GM21423 (cell line): ENCODE measurements around the gene CD2BP2.
"Not testable (repeated sequence)": the region's sequence is repeated elsewhere in the genome, so short reads cannot be mapped to it uniquely, and the experiment has no call there.

Source experiments
- ATAC-seq: cut with Tn5 transposase; IDR thresholded peaks from one replicate; pipeline ENCODE4 v1.9.1; 2021; ENCODE audit warnings: mild to moderate bottlenecking, moderate library complexity; ENCODE audit not compliant: unreplicated experiment

The CD2BP2 gene

DNA sequence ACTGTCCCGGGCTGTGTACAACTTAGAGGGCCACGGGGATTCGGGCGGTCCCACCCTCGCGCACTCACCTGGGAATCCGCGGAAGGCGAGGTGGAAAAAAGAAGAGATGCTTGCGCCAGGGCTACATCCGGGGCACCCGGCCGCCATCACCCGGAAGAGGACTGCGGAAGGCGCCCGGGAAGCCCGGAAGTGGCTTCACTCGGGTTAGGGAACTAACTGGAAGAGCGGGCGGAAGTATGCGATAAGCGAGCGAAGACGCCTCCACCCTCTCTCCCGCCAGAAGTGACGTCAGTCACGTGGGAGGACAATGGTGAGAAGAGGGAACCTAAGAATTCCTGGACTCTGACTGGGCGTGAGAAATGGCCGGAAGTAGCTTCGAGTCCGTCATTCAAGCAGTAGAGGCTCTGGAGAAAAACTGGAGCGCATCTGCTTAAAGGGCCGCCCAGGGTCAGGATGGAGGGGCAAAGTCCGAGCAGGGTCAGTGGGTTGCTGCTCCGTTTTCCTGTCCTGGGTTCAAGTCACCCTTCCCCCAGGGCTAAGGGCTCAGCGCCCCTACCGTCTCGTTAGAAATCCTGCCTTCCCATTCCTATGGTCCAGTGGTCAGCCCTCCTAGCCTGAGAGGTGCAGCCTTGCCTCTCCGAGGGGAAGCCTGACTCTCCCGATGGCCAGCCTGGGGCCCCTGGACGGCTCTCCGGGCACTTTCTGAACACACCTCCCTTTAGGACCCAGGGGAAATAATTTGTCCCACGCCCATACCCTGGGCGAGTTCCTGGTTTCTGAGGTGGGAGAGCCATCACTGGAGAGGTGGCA is at the start of gene CD2BP2:
TSS of gene CD2BP2 (minus strand) at position 165 of the 810 bp plus-strand sequence. CDS start 627 bp downstream, outside the sequence.
- ATAC-seq = peak; percentile 42

DNA sequence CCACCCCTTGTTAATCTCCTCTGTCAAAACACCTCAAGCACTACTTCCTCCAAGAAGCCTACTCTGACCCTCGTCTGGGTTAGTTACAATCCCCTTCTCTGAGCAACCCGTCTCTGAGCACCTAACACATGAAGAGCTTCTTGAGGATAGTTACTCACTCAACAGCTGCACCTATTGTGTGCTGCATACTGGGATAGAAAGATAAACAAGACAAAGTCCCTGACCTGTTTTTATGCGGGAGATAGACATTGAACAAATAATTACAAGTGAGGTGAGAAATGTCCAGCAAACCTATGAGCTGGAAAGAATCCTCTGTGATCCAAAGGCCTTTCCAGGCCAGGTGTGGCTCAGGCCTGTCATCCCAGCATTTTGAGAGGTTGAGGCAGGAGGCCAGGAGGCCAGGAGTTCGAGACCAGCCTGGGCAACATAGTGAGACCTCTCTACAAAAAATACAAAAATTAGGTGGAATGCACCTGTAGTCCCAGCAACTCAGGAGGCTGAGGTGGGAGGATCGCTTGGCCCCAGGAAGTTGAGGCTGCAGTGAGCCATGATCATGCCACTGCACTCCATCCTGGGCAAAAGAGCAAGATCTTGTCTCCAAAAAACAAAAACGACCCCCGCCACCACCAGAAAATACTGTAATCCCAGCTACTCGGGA is 46.8 kb upstream of the CD2BP2 start:
- ATAC-seq = no peak

- ATAC-seq = no peak
These were observed 44.5 kb upstream of the CD2BP2 start for GRCh38 chr16:30399435-30400186.

DNA sequence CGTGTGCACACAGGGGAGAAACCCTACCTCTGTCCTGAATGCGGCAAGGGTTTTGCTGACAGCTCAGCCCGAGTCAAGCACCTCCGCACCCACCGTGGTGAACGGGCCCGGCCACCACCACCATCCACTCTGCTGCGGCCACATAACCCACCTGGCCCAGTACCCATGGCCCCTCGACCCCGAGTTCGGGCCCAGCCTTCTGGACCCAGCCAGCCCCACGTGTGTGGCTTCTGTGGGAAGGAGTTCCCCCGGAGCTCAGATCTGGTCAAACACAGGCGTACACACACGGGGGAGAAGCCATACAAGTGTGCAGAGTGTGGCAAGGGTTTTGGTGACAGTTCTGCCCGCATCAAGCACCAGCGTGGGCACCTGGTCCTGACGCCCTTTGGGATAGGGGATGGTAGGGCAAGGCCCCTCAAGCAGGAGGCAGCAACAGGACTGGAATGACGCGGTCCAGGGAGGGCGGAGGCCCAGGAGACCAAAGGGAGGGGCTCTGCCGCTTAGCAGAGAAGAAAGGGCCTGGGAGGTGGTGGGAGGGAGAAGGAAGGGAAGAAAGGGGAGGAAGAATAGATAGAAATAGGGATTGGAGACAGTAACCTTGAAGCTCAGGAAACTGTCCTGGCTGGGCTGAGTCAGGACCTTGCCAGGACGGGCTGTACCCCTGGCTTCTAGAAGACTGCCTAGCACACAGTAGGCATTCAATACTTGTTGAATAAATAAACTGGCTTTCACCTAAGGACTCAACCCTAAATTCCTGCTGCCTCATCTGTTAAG is 43.7 kb upstream of the CD2BP2 start:
- ATAC-seq = no peak

- ATAC-seq = no peak
These were observed 42.9 kb upstream of the CD2BP2 start for GRCh38 chr16:30397776-30398660.

DNA sequence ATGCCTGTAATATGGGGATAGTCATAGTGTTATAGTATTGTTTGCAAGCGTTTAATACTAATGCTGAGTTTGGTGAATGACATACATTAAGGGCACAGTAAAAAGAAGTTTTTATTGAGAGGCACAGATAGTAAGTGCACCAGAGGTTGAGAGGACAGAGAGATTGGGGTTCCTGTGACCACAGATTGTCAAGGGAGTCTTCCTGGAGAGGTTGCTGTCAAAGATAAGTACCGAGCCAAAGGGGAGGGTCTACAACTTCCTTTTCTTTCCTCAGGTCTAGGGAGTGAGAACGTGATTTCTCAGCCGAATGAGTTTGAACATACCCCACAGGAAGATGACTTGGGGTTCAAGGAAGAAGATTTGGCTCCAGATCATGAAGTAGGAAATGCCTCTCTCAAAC is 41.9 kb upstream of the CD2BP2 start:
- no peak for ATAC-seq

GRCh38 chr16:30396627-30397026 is 41.5 kb upstream of the CD2BP2 start:
- not testable (repeated sequence) for ATAC-seq

DNA sequence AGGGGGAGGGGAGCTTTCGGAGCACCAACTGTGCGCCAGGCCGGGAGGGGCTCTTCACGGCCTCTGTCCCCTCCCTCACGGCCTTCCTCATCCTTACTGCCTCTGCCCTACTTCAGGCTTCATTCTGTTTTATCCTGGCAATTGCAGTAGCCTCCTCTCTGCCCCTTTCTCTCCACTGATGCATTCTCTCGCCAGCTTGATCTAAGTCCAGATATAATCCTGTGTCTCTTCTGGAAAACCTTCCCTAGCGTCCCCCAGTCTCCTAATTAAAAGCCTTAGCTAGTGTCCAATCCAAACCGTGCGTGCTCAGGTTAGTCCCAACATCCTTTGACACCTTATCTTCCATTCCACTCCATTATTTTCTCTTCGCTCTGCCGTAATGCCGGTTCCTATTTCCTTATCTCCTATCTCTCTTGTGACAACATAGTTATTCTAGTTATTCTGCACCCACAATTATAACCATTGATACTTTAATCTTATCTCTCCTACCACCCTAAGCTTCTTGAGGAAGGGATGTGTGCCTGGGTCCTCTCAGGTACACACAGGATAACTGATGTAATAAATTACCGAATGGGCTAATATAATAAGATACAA is 41.0 kb upstream of the CD2BP2 start:
- no peak for ATAC-seq

GRCh38 chr16:30395155-30395991 is 40.3 kb upstream of the CD2BP2 start, which contains the start of gene ZNF48:
TSS of gene ZNF48 (plus strand) at chr16:30395420. CDS start at chr16:30395795, 375 bp downstream.
- peak; percentile 57 for ATAC-seq

DNA sequence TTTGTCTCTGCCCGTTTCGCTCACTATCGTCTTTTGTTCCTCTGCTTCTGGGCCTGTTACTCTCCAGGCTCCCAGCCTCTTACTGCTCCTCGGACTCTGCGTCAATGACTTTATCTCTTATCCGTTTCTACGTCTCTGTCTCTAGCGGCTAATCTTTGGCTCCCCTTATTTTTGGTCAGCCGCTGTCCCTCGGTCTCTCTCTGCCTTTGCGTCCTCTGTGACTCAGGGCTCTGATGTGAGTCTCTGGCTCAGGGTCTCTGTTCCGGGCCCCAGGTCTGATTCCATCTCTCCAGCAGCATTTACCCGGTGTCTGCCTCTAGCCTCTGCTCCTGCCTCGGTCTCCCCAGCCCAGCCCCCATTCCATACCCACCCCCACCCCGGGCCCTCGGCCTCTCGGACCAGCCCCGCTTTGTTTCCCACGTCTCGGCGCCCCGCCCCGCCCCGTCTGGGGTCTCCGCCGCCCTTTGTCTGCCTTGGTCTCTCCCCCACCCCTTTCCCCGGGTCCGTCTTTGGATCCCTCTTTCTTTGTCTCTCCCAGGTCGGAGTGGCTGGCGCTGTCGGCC is 39.6 kb upstream of the CD2BP2 start:
- ATAC-seq = no peak

- ATAC-seq = no peak
These were observed 28.4 kb upstream of the CD2BP2 start for GRCh38 chr16:30383521-30383920.

- no peak for ATAC-seq
These were observed 27.2 kb upstream of the CD2BP2 start, which contains the start of gene SEPTIN1 for GRCh38 chr16:30382111-30382881. TSS of gene SEPTIN1 (minus strand) at chr16:30382561. CDS start at chr16:30382542, 19 bp downstream.

DNA sequence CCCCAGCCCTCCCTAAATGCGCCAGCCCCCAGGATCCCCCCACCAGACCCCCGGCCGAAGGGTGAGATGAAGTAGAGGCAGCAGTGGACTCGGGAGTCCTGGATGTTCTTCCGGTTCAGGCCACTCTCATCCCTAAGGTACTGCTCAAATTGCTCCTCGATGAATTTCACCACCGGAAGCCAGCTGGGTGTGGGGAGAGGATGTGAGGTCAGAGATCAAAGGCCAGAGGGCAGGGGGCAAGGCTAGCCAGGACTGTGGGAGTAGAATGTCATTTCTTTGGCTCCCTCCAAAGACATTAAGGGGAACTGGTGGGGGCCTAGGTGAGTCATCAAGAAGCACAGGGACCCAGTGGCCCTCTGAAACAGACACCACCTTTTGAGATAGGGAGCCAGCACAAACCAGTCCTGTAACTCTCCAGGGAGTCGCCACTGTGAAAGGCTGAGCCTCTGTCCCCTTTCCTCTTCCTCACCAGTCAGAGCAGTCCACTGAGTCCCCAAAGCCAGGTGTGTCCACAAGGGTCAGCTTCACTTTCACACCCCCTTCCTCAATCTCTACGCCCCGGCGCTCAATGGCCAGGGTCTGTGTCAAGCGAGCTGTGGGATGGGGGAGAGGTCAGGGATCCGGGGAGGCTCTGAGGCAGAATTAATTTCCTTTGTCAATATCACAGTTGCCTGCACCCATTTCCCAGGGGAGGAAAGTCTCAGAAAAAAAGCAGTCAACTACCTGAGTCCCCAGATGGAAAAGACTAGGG is 26.4 kb upstream of the CD2BP2 start:
- ATAC-seq = no peak

DNA sequence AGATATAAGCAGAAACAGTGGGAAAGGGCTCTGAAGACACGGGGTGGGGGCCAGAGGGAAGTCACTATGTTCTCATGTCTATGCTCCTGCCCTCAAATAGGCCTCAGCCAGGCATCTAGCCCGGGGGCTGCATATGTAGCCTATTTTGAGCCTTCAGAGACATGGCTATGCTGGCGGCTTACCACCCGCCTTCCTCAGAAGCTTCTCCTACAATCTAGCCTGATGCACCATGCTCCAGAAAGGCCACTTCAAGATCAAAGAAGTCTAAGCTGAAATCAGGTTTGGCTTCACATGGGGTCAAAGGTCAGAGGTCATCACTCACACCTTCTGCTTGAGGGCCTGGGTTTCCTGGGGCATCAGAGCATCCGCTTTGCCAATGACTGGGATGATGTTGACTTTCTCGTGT is 25.7 kb upstream of the CD2BP2 start:
- no peak for ATAC-seq

GRCh38 chr16:30380072-30380802 is 25.1 kb upstream of the CD2BP2 start:
- ATAC-seq = no peak
